ENCODE results near the gene CNGB1.
"Not testable (repeated sequence)": the region's sequence is repeated elsewhere in the genome, so short reads cannot be mapped to it uniquely, and the experiment has no call there.

The CNGB1 gene

DNA sequence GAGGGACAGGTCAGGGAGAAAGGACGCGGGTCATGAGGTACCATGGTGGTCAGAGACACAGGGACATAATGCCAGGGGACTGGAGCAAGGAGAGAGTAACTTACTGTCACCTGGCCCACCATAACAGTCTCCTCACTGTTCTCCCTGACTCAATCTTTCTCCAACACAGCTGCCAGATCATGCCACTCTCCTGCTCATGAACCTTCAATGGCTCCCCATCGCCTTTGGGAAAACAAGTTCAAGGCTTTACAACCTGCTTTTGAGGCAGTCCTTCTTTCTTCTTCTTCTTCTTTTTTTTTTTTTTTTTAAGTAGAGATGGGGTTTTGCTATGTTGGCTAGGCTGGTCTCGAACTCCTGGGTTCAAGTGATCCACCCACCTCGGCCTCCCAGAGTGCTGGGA is 22.9 kb downstream of the CNGB1 start:
- no peaks in the 10 kb centered on the region for H3K9me3 ChIP-seq (ENCODE audit: severe bottlenecking)
- H3K27ac ChIP-seq: no peak overlapping the region
- TF ChIP-seq, protein P1, sequence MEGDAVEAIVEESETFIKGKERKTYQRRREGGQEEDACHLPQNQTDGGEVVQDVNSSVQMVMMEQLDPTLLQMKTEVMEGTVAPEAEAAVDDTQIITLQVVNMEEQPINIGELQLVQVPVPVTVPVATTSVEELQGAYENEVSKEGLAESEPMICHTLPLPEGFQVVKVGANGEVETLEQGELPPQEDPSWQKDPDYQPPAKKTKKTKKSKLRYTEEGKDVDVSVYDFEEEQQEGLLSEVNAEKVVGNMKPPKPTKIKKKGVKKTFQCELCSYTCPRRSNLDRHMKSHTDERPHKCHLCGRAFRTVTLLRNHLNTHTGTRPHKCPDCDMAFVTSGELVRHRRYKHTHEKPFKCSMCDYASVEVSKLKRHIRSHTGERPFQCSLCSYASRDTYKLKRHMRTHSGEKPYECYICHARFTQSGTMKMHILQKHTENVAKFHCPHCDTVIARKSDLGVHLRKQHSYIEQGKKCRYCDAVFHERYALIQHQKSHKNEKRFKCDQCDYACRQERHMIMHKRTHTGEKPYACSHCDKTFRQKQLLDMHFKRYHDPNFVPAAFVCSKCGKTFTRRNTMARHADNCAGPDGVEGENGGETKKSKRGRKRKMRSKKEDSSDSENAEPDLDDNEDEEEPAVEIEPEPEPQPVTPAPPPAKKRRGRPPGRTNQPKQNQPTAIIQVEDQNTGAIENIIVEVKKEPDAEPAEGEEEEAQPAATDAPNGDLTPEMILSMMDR (IDR thresholded peaks at IDR 0.05; ENCODE audit: low read depth, low read length): no peak
- H3K27me3 ChIP-seq (ENCODE audit: insufficient read depth, low read depth, severe bottlenecking): no peaks in the 10 kb centered on the region
- H3K36me3 ChIP-seq: no peaks in the 10 kb centered on the region
- DNase-seq: no peak
- no peak overlapping the region for H3K4me3 ChIP-seq (ENCODE audit: low read depth, low read length)

DNA sequence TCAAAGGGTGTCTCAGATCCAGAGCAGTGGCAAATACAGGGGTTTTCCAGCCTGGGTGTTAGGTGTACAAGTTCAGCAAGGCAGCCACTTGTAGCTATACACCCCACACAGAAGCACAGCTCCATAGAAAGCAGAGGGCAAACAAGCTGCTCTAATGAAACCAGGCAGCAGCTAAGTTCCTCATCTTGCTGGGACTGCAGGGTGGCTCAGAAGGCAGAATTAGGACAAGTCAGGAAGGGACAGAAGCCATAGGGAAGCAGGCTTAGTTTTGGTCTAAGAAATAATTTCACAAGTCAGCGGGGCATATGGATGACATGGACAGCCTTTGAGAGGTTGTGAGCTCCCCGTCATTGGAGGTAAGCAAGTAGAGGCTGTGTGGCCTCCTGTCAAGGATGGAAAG is 23.7 kb downstream of the CNGB1 start:
- no peak overlapping the region for H3K27ac ChIP-seq
- TF ChIP-seq, protein P1 (IDR thresholded peaks at IDR 0.05; ENCODE audit: low read depth, low read length): no peak
- H3K27me3 ChIP-seq (ENCODE audit: insufficient read depth, low read depth, severe bottlenecking): no peaks in the 10 kb centered on the region
- no peaks in the 10 kb centered on the region for H3K36me3 ChIP-seq
- H3K9me3 ChIP-seq (ENCODE audit: severe bottlenecking): no peaks in the 10 kb centered on the region
- DNase-seq: no peak
- no peak overlapping the region for H3K4me3 ChIP-seq (ENCODE audit: low read depth, low read length)

DNA sequence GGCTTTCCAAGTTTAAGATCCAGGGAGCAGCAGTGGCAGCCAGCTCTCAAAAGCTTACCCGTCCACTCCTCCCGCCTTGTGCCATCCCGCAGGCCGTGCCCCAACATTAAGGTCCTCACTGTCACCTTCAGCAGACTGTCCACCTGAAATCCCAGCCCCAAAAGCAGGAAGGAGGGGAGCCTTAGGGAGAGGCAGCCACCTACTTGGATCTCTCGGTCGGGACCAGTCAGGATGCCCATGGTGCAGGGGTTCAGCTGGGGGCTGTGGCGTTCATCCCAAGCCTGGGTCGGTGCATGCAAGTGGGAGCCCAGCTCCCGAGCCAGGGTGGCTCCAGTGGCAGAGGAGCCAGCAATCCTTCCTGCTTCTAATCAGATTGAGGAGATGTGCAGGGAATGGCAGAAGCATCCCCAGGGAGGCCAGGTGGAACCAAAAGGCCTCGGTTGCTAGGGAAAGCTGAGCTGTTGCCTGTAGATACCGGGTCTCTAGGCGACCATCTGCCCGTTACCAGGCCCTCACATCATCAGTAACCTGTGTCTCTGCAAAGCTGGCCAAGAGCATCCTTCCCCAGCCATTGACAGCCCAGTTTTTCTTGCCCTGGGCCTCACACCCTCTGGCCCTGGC is 24.6 kb downstream of the CNGB1 start:
- Histone ChIP-seq H3K27me3 (ENCODE audit: insufficient read depth, low read depth, severe bottlenecking) (no peaks in the 10 kb centered on the region), H3K27ac (no peak overlapping the region), H3K4me3 (ENCODE audit: low read depth, low read length) (no peak overlapping the region), H3K36me3 (no peaks in the 10 kb centered on the region), H3K9me3 (ENCODE audit: severe bottlenecking) (no peaks in the 10 kb centered on the region)
- no peak for DNase-seq
- TF ChIP-seq, protein P1 (IDR thresholded peaks at IDR 0.05; ENCODE audit: low read depth, low read length): no peak

DNA sequence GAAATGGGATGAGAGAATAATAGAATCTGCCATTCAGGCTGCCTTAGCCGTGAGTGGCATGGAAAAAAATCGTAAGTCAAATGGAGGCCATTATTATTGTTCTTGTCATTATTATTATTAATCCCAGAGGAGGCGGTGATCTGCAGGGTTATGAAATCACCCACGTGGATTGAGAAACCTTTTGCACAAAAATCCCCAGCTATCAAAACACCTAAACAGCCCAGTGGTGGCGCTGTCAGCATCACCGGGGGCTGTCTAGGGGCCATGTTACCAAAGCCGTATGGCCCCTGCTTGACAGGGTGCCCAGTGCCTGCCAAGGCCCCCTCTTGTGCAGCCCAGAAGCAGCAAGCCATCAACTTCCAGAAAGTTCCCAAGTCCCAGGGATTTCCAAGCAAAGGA is 25.2 kb downstream of the CNGB1 start:
- no peaks in the 10 kb centered on the region for H3K36me3 ChIP-seq
- no peak overlapping the region for H3K4me3 ChIP-seq (ENCODE audit: low read depth, low read length)
- TF ChIP-seq, protein P1 (IDR thresholded peaks at IDR 0.05; ENCODE audit: low read depth, low read length): no peak
- no peak overlapping the region for H3K27ac ChIP-seq
- H3K9me3 ChIP-seq (ENCODE audit: severe bottlenecking): no peaks in the 10 kb centered on the region
- no peak for DNase-seq
- H3K27me3 ChIP-seq (ENCODE audit: insufficient read depth, low read depth, severe bottlenecking): no peaks in the 10 kb centered on the region

DNA sequence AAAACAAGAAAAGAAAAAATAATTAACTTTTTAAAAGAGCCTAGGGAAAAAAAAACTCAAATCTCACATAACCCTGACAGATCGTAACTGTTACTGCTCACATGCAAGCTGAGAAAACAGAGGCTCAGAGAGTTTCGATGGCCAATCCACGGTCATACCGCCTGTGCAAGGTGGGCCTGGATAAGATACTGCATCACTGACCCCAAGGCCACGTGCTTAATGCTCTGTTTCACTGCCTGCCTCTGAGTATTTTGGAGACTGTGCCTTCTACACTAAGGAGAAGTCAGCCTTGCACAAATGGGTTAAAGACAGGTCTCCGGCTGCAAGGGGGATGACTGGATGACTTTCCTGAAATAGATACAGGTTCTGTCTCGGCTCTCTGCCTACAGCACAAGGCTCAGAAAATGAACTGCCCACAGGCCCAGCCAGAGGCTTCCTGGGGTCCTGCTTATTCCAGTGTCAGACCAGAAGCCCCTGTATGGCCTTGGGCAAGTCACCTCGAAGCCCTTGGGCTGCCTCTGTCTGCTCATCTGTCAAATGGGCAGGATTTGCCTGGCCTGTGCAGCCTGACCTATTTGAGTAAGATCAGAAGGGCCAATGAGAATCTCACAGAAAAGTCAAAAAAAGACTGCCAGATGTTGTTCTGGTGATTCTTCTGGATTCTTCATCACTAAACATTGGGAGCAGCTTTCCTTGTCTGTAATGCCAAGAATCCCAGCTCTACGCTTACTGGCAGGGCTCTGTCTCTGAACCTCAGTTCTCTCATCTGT is 25.8 kb downstream of the CNGB1 start:
- no peaks in the 10 kb centered on the region for H3K36me3 ChIP-seq
- H3K27me3 ChIP-seq (ENCODE audit: insufficient read depth, low read depth, severe bottlenecking): no peaks in the 10 kb centered on the region
- TF ChIP-seq, protein P1 (IDR thresholded peaks at IDR 0.05; ENCODE audit: low read depth, low read length): no peak
- no peak overlapping the region for H3K4me3 ChIP-seq (ENCODE audit: low read depth, low read length)
- no peaks in the 10 kb centered on the region for H3K9me3 ChIP-seq (ENCODE audit: severe bottlenecking)
- no peak overlapping the region for H3K27ac ChIP-seq
- DNase-seq: no peak

DNA sequence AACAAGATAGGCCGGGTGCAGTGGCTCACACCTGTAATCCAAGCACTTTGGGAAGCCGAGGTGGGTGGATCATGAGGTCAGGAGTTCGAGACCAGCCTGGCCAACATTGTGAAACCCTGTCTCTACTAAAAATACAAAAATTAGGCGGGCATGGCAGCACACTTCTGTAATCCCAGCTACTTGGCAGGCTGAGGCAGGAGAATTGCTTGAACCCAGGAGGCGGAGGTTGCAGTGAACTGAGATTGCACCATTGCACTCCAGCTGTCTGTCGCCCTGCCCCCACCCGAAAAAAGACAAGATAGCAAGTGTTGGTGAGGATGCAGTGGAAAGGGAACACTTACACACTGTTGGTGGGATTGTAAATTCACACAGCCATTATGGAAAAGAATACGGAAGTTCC is 27.5 kb downstream of the CNGB1 start:
- H3K27me3 ChIP-seq (ENCODE audit: insufficient read depth, low read depth, severe bottlenecking); H3K36me3 ChIP-seq; H3K9me3 ChIP-seq (ENCODE audit: severe bottlenecking); DNase-seq; H3K27ac ChIP-seq; H3K4me3 ChIP-seq (ENCODE audit: low read depth, low read length): not testable (repeated sequence)

DNA sequence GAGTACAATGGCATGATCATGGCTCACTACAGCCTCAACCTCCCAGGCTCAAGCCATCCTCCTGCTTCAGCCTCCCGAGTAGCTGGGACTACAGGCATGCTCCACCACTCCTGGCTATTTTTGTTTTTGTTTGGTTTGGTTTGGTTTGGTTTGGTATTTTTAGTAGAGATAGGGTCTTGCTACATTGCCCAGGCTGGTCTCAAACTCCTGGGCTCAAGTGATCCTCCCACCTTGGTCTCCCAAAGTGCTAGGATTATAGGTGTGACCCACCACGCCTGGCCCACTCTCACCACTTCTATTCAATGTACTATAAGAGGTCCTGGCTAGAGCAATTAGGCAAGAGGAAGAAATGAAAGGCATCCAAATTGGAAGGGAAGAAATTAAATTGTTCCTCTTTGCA is 29.0 kb downstream of the CNGB1 start:
- H3K27me3 ChIP-seq (ENCODE audit: insufficient read depth, low read depth, severe bottlenecking); H3K9me3 ChIP-seq (ENCODE audit: severe bottlenecking); H3K27ac ChIP-seq; H3K4me3 ChIP-seq (ENCODE audit: low read depth, low read length); DNase-seq; H3K36me3 ChIP-seq: not testable (repeated sequence)
